ENCODE results near the gene NPR2.

DNA sequence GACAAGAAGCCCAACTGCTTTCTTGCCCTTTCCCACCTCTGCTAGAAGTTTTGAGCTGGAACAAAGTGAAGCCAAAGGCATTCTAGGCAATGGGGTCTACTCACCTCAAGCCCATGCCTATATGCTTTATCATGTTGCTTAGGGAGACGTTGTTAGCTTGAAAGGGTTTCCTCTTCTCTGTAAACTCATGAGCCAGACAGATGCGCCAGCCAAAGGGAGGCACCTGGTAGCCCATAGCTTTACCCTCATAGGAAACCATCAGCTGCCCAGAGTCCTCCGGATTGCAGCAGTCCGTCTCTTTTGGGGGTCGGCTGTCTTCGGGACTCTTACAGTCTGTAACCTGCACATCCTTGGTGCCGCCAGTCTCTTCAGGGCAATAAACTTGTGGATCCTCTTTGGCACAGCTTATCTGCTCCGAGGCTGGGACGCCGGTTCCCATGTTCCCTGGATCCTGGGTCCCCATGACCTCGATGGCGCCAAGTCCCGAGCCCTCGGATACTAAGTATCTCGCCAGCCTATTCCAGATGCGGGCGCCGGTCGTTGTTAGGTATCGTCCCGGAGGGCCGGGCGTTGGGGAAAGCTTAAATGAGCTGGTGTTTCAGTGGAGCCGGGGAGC, 43.0 kb upstream of the NPR2 start:
- TF ChIP-seq, protein P1, sequence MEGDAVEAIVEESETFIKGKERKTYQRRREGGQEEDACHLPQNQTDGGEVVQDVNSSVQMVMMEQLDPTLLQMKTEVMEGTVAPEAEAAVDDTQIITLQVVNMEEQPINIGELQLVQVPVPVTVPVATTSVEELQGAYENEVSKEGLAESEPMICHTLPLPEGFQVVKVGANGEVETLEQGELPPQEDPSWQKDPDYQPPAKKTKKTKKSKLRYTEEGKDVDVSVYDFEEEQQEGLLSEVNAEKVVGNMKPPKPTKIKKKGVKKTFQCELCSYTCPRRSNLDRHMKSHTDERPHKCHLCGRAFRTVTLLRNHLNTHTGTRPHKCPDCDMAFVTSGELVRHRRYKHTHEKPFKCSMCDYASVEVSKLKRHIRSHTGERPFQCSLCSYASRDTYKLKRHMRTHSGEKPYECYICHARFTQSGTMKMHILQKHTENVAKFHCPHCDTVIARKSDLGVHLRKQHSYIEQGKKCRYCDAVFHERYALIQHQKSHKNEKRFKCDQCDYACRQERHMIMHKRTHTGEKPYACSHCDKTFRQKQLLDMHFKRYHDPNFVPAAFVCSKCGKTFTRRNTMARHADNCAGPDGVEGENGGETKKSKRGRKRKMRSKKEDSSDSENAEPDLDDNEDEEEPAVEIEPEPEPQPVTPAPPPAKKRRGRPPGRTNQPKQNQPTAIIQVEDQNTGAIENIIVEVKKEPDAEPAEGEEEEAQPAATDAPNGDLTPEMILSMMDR (IDR thresholded peaks at IDR 0.05), result no peak
- TF ChIP-seq BHLHE40 (IDR thresholded peaks at IDR 0.05; ENCODE audit: low read depth, low read length) (no peak), MAZ (IDR thresholded peaks at IDR 0.05; ENCODE audit: borderline replicate concordance, low read depth, low read length) (no peak), CHD4 (IDR thresholded peaks at IDR 0.05; ENCODE audit: borderline replicate concordance) (no peak), POLR2A (IDR thresholded peaks at IDR 0.05; ENCODE audit: low read length) (no peak), TP53 (CRISPR knock-in tag; IDR thresholded peaks at IDR 0.05) (no peak), MYC (IDR thresholded peaks at IDR 0.05; ENCODE audit: borderline replicate concordance, low read length) (no peak)
- TF ChIP-seq, protein P2, sequence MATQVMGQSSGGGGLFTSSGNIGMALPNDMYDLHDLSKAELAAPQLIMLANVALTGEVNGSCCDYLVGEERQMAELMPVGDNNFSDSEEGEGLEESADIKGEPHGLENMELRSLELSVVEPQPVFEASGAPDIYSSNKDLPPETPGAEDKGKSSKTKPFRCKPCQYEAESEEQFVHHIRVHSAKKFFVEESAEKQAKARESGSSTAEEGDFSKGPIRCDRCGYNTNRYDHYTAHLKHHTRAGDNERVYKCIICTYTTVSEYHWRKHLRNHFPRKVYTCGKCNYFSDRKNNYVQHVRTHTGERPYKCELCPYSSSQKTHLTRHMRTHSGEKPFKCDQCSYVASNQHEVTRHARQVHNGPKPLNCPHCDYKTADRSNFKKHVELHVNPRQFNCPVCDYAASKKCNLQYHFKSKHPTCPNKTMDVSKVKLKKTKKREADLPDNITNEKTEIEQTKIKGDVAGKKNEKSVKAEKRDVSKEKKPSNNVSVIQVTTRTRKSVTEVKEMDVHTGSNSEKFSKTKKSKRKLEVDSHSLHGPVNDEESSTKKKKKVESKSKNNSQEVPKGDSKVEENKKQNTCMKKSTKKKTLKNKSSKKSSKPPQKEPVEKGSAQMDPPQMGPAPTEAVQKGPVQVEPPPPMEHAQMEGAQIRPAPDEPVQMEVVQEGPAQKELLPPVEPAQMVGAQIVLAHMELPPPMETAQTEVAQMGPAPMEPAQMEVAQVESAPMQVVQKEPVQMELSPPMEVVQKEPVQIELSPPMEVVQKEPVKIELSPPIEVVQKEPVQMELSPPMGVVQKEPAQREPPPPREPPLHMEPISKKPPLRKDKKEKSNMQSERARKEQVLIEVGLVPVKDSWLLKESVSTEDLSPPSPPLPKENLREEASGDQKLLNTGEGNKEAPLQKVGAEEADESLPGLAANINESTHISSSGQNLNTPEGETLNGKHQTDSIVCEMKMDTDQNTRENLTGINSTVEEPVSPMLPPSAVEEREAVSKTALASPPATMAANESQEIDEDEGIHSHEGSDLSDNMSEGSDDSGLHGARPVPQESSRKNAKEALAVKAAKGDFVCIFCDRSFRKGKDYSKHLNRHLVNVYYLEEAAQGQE (IDR thresholded peaks at IDR 0.05), result no peak
- TF ChIP-seq, protein P3, sequence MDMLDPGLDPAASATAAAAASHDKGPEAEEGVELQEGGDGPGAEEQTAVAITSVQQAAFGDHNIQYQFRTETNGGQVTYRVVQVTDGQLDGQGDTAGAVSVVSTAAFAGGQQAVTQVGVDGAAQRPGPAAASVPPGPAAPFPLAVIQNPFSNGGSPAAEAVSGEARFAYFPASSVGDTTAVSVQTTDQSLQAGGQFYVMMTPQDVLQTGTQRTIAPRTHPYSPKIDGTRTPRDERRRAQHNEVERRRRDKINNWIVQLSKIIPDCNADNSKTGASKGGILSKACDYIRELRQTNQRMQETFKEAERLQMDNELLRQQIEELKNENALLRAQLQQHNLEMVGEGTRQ (IDR thresholded peaks at IDR 0.05), result no peak

Measured in A549 (cell line).